ENCODE results near the gene OGFOD1.
A peak's percentile ranks its signal among the peaks of the same experiment; 100 is the strongest.
"Not testable (repeated sequence)": the region's sequence is repeated elsewhere in the genome, so short reads cannot be mapped to it uniquely, and the experiment has no call there.

The OGFOD1 gene

GRCh38 chr16:56481468-56482122, 30.2 kb downstream of the OGFOD1 start:
- peak; percentile 12 for DNase-seq

DNA sequence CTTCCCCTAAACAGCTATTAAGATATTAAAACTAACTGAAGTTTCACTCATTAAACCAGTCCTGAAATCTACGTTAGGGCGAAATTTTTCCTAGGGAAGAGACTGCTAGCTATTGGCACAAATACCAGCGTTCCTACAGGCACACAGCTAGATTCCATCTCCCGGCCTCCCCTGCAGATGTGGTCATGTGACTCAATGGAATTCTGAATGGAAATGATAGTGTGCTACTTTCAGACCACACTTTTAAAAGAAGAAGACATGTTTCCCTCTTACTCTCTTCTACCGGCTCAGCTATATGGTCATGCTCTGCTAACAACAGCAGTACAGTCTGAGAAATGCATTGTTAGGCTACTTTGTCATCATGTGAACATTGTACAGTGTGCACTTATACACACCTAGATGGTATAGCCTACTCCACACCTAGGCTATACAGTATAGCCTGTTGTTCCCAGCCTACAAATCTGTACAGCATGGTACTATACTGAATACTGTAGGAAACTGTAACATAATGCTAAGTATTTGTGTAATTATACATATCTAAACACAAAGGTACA, 31.4 kb downstream of the OGFOD1 start:
- DNase-seq = no peak

DNA sequence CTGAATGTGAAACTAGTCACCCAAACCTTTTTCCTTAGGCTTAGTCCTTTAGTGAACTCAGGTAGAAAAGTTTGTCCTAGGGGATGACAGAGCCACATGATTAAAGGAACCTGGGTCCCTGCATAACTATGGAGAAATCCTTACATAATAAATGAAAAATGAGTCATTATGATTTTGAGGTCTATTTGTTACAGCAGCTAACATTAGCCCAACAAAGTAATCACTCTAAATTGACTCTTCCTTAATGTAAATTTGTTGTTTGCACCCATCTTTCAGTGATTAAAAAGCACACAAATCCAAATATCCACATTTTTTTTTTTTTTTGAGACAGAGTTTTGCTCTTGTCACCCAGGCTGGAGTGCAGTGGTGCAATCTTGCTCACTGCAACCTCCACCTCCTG, 32.0 kb downstream of the OGFOD1 start:
- DNase-seq = no peak

GRCh38 chr16:56488035-56488434, 36.7 kb downstream of the OGFOD1 start:
- no peak for DNase-seq

DNA sequence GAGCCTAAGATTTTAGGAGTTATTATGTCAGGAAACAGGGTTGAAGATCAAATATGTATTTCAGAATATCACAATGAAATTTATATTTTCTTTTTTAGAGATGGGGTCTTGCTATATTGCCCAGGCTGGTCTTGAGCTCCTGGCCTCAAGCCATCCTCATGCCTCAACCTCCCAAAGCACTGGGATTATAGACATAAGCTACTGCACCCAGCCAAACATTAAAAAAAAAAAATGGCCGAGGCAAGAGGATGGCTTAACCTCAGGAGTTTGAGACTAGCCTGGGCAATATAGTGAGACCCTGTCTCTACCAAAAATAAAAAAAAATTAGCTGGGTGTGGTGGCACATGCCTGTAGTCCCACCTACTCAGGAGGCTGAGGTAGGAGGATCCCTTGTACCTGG, 37.5 kb downstream of the OGFOD1 start:
- not testable (repeated sequence) for DNase-seq

GRCh38 chr16:56491657-56492261, 40.4 kb downstream of the OGFOD1 start:
- DNase-seq = no peak

- peak; percentile 12 for DNase-seq
These were observed 41.8 kb downstream of the OGFOD1 start for GRCh38 chr16:56493126-56493525.

GRCh38 chr16:56493815-56494214, 42.5 kb downstream of the OGFOD1 start:
- DNase-seq = no peak

GRCh38 chr16:56505181-56505580, 53.8 kb downstream of the OGFOD1 start:
- DNase-seq = no peak

DNA sequence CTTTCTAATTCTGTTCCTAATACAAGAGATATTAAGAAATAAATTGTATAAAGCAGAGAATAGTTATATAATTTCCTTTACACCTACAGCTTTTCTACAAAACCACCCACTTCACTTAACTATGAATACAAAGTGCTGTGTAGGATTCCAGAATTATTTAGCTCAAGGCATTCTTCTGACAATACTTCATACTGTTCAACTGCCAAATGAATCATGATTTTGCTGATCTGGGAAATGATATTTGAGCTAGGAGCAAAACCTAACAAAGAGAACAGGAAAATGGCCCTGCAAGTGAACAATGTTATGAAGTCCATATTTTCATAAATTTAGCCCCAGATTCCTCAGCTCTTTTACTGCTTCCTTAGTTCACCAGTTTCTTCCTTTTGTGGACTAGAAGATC, 55.6 kb downstream of the OGFOD1 start:
- DNase-seq = peak; percentile 73

GRCh38 chr16:56510544-56510943, 59.2 kb downstream of the OGFOD1 start:
- DNase-seq = peak; percentile 36

- no peak for DNase-seq
These were observed 60.7 kb downstream of the OGFOD1 start for GRCh38 chr16:56512025-56512424.

DNA sequence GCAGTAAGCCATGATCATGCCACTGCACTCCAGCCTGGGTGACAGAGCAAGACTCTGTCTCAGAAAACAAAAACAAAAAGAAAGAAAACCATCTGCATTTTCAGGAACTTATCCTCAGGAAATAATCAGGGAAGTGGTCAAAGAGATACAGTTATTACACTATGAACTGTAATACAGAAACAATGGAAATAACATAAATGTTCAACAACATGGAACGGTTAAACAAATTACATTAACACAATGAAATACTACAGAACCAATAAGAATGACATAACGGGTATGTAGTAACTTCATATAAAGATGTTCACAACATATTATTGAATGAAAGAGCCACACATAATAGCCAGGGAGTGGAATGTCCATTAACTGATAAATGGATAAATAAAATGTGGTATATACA, 61.7 kb downstream of the OGFOD1 start:
- DNase-seq = no peak

GRCh38 chr16:56513972-56514371, 62.6 kb downstream of the OGFOD1 start:
- DNase-seq = peak; percentile 66

DNA sequence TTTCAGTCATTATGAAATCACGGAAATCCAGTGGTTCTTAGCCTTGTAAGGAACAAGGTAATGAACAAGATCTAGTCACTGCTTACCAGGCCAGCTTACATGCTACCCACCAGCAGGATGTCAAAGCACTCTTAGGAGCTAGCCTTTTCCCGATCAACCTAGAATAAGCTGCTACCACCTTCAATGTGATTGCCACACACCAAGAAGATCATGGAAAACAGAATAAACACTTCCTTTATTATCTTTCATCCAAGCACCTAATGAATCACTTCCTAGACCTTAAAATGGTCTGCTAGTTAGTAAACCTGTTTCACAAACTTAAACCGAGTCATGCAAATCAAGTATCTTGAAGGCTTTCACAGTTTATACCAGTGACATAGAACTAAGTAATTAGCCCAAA, 63.5 kb downstream of the OGFOD1 start:
- no peak for DNase-seq

DNA sequence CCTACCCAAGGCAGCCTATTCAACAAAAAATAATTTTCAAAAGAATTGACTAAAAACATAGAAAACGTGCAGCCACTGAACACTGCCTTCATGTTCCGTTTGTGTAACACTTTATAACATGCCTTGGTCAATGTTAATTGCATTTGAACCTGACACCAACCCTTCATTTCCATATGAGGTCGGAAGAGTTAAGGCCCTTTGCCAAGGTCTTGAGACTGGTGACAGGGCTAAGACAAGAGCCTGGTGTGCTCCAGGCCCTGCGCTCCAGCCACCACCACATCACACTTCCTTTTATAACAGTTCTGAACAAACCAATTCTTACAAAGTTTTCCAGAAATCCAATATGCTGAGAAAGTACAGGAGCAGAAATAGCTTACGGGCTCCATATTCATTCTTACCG, 64.3 kb downstream of the OGFOD1 start:
- no peak for DNase-seq

DNA sequence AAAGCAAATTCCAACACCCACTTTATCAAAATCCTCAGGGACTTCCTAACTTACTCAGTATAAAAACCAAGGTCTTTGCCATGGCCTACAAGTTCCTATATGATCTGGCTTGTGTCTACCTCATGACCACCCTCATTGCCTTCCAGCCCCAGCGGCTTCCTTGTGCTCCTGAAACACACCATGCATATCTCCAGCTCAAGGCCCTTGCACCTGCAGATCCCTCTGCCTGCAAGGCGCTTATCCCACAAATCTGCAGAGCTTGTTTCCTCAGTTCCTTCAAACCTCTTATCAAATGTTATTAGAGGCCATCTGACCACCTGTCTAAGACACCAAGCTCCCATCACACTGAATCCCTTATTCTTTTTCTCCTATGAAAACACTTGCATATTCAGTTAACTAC, 65.9 kb downstream of the OGFOD1 start:
- no peak for DNase-seq

- DNase-seq = no peak
These were observed 67.1 kb downstream of the OGFOD1 start for GRCh38 chr16:56518425-56518824.

DNA sequence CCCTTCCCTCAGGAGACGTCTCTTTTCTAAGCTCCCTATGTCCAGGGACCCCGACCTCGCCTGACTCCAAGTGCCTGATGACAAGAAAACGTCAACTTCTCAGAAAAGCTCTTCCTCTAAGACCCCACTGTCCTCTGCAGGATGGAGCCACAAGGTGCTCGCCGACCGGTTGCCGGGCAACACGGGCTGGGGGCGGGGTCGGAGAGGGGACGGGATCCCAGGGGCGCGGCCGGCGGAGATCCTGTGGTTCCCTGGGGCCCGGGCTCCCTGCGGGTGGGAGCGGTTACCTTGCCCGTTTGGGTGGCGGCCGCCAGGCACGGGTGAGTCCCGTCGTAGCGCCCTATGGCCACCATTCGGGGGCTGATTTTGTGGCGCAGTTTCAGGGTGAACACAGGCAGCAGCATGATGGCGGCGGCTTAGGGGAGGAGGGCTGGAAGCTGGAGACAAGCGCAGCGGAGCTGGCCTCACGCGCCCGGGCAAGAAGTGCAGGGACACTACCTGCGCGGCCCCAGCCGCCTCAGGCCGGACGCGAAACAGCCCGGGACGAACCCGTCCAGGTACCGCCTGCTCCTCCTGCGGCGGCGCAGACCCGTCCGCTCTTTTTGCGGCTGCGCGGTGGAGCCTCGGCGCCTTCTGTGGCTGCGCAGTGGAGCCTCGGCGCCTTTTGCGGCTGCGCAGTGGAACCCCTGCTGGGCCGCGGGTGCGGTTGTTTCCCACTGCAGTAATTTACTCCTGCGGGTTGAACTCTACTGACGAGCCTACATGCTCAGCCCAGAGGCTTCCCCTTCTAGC, 68.3 kb downstream of the OGFOD1 start, which contains the start of gene BBS2:
TSS of gene BBS2 (minus strand) at position 566 of the 792 bp plus-strand sequence. CDS start at position 404, 162 bp downstream.
- DNase-seq = peak; percentile 84

DNA sequence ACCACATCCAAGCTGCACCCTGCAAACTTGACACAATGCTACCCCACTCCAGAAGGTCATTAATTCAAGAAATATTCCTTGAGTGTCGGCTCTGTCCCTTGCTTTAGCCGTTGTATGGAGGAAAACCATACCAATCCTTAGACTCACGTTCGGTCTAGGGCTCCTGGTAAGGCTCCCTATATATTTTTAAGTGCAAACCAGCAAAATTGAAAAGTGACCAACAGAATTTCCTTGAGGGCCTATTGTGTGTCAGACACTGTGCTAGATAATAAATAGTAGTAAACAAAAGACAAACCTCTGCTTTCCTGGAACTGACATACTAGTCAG, 68.9 kb downstream of the OGFOD1 start:
- no peak for DNase-seq

DNA sequence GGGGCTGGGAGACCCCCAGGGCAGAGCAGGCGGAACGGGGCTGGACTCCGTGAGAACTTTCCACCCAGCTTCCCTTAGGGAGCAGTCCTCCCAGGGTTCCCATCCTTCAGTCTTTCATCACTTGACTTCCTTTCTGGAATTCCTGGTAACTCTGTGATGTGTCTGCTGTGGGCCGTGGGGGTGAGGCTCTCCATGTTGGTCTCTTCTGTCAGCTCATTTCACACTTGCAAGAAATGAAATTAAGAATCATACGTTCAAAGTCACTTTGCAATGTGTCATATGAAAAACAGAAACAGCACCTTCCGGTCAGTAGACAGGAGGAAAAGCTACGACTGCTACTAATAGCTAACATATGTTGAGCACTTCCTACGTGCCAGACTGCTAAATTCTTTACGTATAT, 73.9 kb downstream of the OGFOD1 start:
- peak; percentile 88 for DNase-seq

Measured in fibroblast of upper back skin (primary cell).